Stimulated activated naive CD4-positive, alpha-beta T cell treated with Interleukin-2 at 50 U/mL for 16 hours (primary cell): Measurements from ENCODE around the gene TFEC.
"Not testable (repeated sequence)": the region's sequence is repeated elsewhere in the genome, so short reads cannot be mapped to it uniquely, and the experiment has no call there.

Experiments
- DNase-seq: peaks from one replicate; lab custom pipeline; 2025; lab: John Stamatoyannopoulos, UW

TFEC gene

GRCh38 chr7:115988401-115988800 is 42.2 kb downstream of the TFEC start:
- DNase-seq = no peak

GRCh38 chr7:115987486-115987885 is 43.1 kb downstream of the TFEC start:
- DNase-seq = no peak

- DNase-seq = no peak
Measured at GRCh38 chr7:115984105-115984504, 46.5 kb downstream of the TFEC start.

GRCh38 chr7:115980159-115980558 is 50.4 kb downstream of the TFEC start:
- DNase-seq = no peak

GRCh38 chr7:115976651-115977050 is 53.9 kb downstream of the TFEC start:
- DNase-seq = no peak

- no peak for DNase-seq
Measured at GRCh38 chr7:115975766-115976165, 54.8 kb downstream of the TFEC start.

- no peak for DNase-seq
Measured at GRCh38 chr7:115973406-115973805, 57.2 kb downstream of the TFEC start.

- no peak for DNase-seq
Measured at GRCh38 chr7:115971506-115971905, 59.1 kb downstream of the TFEC start.

GRCh38 chr7:115968596-115968995 is 62.0 kb downstream of the TFEC start:
- no peak for DNase-seq

- no peak for DNase-seq
Measured at GRCh38 chr7:115968171-115968570, 62.4 kb downstream of the TFEC start.

GRCh38 chr7:115965796-115966475 is 64.6 kb downstream of the TFEC start:
- no peak for DNase-seq

GRCh38 chr7:115965236-115965635 is 65.3 kb downstream of the TFEC start:
- no peak for DNase-seq

- no peak for DNase-seq
Measured at GRCh38 chr7:115964799-115965198, 65.8 kb downstream of the TFEC start.

- no peak for DNase-seq
Measured at GRCh38 chr7:115962340-115962739, 68.2 kb downstream of the TFEC start.

GRCh38 chr7:115953592-115954255 is 76.8 kb downstream of the TFEC start:
- DNase-seq = no peak

GRCh38 chr7:115952832-115953231 is 77.7 kb downstream of the TFEC start:
- DNase-seq = no peak

- no peak for DNase-seq
Measured at GRCh38 chr7:115951547-115951946, 79.0 kb downstream of the TFEC start.

GRCh38 chr7:115941703-115942268 is 88.8 kb downstream of the TFEC start:
- DNase-seq = no peak

GRCh38 chr7:115940460-115941060 is 90.0 kb downstream of the TFEC start:
- DNase-seq = no peak

GRCh38 chr7:115937960-115938359 is 92.6 kb downstream of the TFEC start:
- no peak for DNase-seq

- DNase-seq = no peak
Measured at GRCh38 chr7:115933471-115933870, 97.1 kb downstream of the TFEC start.

- no peak for DNase-seq
Measured at GRCh38 chr7:115932880-115933279, 97.7 kb downstream of the TFEC start.

GRCh38 chr7:115930184-115930583 is 100.4 kb downstream of the TFEC start:
- DNase-seq = not testable (repeated sequence)
